OCI-LY1 (cell line): ENCODE measurements around the gene CYYR1.

Experiments used
- CTCF ChIP-seq: fragments of 200-600 bp; sonication (generic), shearing (Covaris generic); IDR thresholded peaks from 2 replicates; pipeline ENCODE4 v1.5.1; 2017; ENCODE audit warnings: mild to moderate bottlenecking, antibody characterized with exemption, low read length, moderate library complexity, mixed read lengths
- EZH2 ChIP-seq: fragments of 200-600 bp; sonication (generic), shearing (Covaris generic); IDR thresholded peaks from 2 replicates; pipeline ENCODE4 v1.8.0; 2017; ENCODE audit warnings: borderline replicate concordance, mixed run types, mild to moderate bottlenecking, antibody characterized with exemption, low read length, moderate library complexity, mixed read lengths

- TF ChIP-seq CTCF = no peak
- no peak for TF ChIP-seq EZH2
These were observed 60.4 kb downstream of the CYYR1 start for GRCh38 chr21:26512664-26513063.
